BJ (cell line): ENCODE measurements around the gene EGF. TPM values are rescaled to one million over a fixed set of nuclear protein-coding genes. Genes with fewer than 3 reads are reported as not detected.

ENCODE experiments used
- CTCF ChIA-PET: fragments of 350-600 bp; formaldehyde crosslinking; extraction: SDS; loops from one replicate; lab custom pipeline; 2021; ENCODE audit warnings: antibody characterized with exemption, inconsistent platforms; lab: Yijun Ruan, JAX
- POLR2A ChIA-PET: fragments of 300-600 bp; sonication (Branson Sonifier 250); formaldehyde crosslinking; extraction: SDS; loops from one replicate; lab custom pipeline; 2021; ENCODE audit warnings: antibody characterized with exemption; lab: Charles Lee
- DNase-seq: peaks from one replicate; pipeline ENCODE4 v3.0.0-alpha.2; 2011; ENCODE audit warnings: low read depth
- H3K27me3 ChIP-seq: 2 replicates; pipeline ENCODE4 v1.6.0; 2011; ENCODE audit warnings: low read length; ENCODE audit not compliant: control insufficient read depth, insufficient read depth
- H3K36me3 ChIP-seq: 2 replicates; pipeline ENCODE4 v1.5.1; 2011; ENCODE audit warnings: low read length; ENCODE audit not compliant: control insufficient read depth, insufficient read depth
- H3K4me3 ChIP-seq: 2 replicates; pipeline ENCODE4 v1.5.1; 2011; ENCODE audit warnings: low read depth, mild to moderate bottlenecking, control low read depth, low read length
- polyA plus RNA-seq: library from polyadenylated mRNA; depleted of rRNA; stranded (reverse); fragments of >200 nt; gene quantifications from 2 replicates; pipeline ENCODE4 v1.2.3, GENCODE V29; 2011
- TF ChIP-seq, protein P1 (sequence below): IDR thresholded peaks from 2 replicates; pipeline ENCODE4 v1.5.1; 2011; ENCODE audit warnings: low read depth, mild to moderate bottlenecking, control low read depth, inconsistent platforms, low read length, moderate library complexity; ENCODE audit not compliant: insufficient read depth

EGF gene
- polyA plus RNA-seq, 1 experiment, result 3.2 TPM

GRCh38 chr4:109878355-109878754 lies 34.3 kb upstream of the EGF start:
- Histone ChIP-seq H3K4me3 (no peak overlapping the region), H3K36me3 (no peaks in the 10 kb centered on the region), H3K27me3 (no peaks in the 10 kb centered on the region)
- ChIA-PET CTCF (no interaction called here), POLR2A (no interaction called here)
- TF ChIP-seq, protein P1, sequence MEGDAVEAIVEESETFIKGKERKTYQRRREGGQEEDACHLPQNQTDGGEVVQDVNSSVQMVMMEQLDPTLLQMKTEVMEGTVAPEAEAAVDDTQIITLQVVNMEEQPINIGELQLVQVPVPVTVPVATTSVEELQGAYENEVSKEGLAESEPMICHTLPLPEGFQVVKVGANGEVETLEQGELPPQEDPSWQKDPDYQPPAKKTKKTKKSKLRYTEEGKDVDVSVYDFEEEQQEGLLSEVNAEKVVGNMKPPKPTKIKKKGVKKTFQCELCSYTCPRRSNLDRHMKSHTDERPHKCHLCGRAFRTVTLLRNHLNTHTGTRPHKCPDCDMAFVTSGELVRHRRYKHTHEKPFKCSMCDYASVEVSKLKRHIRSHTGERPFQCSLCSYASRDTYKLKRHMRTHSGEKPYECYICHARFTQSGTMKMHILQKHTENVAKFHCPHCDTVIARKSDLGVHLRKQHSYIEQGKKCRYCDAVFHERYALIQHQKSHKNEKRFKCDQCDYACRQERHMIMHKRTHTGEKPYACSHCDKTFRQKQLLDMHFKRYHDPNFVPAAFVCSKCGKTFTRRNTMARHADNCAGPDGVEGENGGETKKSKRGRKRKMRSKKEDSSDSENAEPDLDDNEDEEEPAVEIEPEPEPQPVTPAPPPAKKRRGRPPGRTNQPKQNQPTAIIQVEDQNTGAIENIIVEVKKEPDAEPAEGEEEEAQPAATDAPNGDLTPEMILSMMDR, result no peak
- no peak for DNase-seq

GRCh38 chr4:109879081-109879480 lies 33.6 kb upstream of the EGF start:
- H3K36me3 ChIP-seq, result no peaks in the 10 kb centered on the region
- TF ChIP-seq, protein P1, result no peak
- CTCF ChIA-PET, result no interaction called here
- POLR2A ChIA-PET, result no interaction called here
- H3K27me3 ChIP-seq, result no peaks in the 10 kb centered on the region
- H3K4me3 ChIP-seq, result no peak overlapping the region
- no peak for DNase-seq

- Histone ChIP-seq H3K27me3 (no peaks in the 10 kb centered on the region), H3K36me3 (no peaks in the 10 kb centered on the region), H3K4me3 (no peak overlapping the region)
- no peak for DNase-seq
- TF ChIP-seq, protein P1, result no peak
- POLR2A ChIA-PET, result no interaction called here
- CTCF ChIA-PET, result interaction anchor here (1.1 kb wide), 1 partner anchor 8 kb away, joined by 3 read pairs; no protein-coding TSS in a partner anchor
These were observed 32.9 kb upstream of the EGF start for GRCh38 chr4:109879636-109880314.

DNA sequence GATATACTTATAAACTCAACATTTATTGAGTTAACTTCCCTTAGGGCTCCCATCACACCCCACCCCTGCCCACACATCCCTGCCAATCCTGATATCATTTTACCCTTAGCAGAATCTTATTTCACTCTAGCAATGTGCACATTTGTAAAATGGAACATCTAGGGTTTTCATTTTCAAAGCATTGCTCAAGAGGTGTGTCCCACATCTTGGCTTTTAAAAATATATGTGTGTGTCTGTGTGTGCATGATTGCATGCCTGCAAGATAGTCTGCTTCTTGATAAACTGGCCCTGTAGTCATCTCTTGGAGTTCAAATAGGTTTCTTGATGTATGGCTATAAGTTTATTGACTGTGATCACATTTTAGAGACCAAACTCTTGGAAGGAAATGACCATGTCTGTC lies 26.4 kb upstream of the EGF start:
- TF ChIP-seq, protein P1, result no peak
- no peak for DNase-seq
- H3K36me3 ChIP-seq, result no peaks in the 10 kb centered on the region
- ChIA-PET POLR2A (no interaction called here), CTCF (no interaction called here)
- H3K27me3 ChIP-seq, result no peaks in the 10 kb centered on the region
- H3K4me3 ChIP-seq, result no peak overlapping the region

DNA sequence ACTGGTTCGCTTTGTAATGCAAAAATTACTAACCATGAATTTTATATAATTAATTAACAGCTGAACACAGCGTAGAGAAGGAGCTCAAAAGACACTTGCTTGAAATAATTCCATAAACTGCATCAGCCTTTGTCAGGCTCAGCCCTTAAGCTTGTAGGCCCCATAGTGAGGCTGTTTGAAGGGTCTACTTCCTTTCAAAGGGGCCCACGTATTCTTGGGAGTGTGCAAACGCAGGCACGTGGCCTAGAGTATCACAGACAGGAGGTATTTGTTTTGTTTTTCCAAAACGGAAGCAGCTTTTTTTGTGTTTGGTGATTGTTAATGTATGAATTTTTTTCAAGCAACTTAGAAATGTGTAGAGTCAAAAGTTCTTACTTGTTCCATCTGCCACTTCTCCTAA lies 25.6 kb upstream of the EGF start:
- Histone ChIP-seq H3K36me3 (no peaks in the 10 kb centered on the region), H3K4me3 (no peak overlapping the region), H3K27me3 (no peaks in the 10 kb centered on the region)
- POLR2A ChIA-PET, result no interaction called here
- CTCF ChIA-PET, result no interaction called here
- DNase-seq, result no peak
- TF ChIP-seq, protein P1, result no peak
